Heart left ventricle (tissue), 13 donors: Measurements from ENCODE around the gene PTPRE.

ENCODE experiments used
- POLR2A ChIP-seq, 2 donors: fragments of 450-650 bp; IDR thresholded peaks; one replicate each; pipeline ENCODE4 v1.6.1; 2017; ENCODE audit warnings: antibody characterized with exemption in 2 of 2, mild to moderate bottlenecking in 2 of 2, moderate library complexity in 2 of 2
- TF ChIP-seq, protein P1 (sequence below), 12 donors: fragments of 200-600 bp; sonication (generic) in 4 of 12; IDR thresholded peaks; one replicate each; pipeline versions ENCODE4 v1.5.0 to v1.8.0; 2018 to 2022; ENCODE audit warnings: antibody characterized with exemption in 12 of 12, mild to moderate bottlenecking in 5 of 12
- donor health status: ischemic (EF 13 %, LVEDD 7.1; RV severe dilation, severe dysfunction).
- donor health status: DM: no; HTN: yes; CAD: no.
- donor health status: DM: no; HTN: no; CAD: no.
- donor health status: ischemic (EF 25% LVEDD 6.9; RV normal size, moderate dysfunction).
- donor health status: ischemic (EF 25% LVEDD 5.7; RV mildly dilated, moderate dysfunction).
- donor health status: ischemic (EF 35%, LVEDD 5.7; RV mildly dilated, moderate dysfunction).
- donor health status: nonischemic (EF 11% LVEDD 7.7; RV severe dilation, severe dysfunction).
- donor health status: DM: yes; HTN: yes; CAD: no.
- donor health status: PGD.
- donor health status: ischemic (EF 29% LVEDD 5.4; RV normal size, mild dysfunction).
- donor health status: nonischemic (EF 23%, LVEDD 6.1; RV moderate dilation, normal function).

DNA sequence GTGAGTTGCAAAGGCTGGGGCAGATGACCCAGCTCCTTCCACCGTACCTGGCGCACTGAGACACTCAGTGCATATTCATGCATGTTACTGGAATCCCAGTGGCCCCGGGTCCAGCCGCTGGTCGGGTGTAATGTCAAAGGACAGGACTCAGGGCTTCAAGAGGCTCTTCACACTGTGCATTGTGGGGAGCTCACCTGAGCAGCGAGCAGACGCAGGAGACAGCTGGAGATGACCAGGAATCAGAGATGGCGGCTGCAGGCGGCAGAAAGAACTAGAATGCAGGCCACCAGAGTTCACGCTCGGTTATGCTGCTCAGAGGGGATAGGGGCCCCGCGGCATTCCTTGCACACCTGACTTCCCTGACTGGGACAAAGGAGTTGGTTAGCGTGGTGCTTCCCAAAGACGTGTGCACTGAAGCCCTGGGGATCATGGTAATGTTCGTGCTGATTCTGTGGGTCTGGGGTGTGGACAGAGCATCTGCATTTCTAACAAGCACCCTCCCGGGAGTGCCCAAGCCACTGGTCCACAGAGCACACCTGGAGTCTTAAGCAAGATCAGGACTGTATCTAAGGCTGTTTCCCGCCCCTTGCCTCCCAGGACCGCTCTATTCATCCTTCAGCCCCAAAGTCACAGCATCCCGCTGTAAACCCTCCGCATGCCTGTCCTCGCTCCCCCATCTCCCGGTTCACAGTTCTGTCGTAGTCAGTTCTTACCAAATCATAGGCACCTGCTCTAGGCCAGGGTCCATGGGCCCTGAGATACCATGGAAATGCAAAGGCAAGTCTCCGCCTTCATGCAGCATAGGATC, 148.4 kb downstream of the PTPRE start:
- TF ChIP-seq, protein P1, sequence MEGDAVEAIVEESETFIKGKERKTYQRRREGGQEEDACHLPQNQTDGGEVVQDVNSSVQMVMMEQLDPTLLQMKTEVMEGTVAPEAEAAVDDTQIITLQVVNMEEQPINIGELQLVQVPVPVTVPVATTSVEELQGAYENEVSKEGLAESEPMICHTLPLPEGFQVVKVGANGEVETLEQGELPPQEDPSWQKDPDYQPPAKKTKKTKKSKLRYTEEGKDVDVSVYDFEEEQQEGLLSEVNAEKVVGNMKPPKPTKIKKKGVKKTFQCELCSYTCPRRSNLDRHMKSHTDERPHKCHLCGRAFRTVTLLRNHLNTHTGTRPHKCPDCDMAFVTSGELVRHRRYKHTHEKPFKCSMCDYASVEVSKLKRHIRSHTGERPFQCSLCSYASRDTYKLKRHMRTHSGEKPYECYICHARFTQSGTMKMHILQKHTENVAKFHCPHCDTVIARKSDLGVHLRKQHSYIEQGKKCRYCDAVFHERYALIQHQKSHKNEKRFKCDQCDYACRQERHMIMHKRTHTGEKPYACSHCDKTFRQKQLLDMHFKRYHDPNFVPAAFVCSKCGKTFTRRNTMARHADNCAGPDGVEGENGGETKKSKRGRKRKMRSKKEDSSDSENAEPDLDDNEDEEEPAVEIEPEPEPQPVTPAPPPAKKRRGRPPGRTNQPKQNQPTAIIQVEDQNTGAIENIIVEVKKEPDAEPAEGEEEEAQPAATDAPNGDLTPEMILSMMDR (IDR thresholded peaks at IDR 0.05) = no peak
- TF ChIP-seq POLR2A (IDR thresholded peaks at IDR 0.05) = no peak
